ENCODE results near the gene GNB1. TPM values are rescaled to one million over a fixed set of nuclear protein-coding genes. Genes with fewer than 3 reads are reported as not detected.

GNB1 gene
- total RNA-seq, 2 experiments from 2014 or later = 396 to 403 TPM

DNA sequence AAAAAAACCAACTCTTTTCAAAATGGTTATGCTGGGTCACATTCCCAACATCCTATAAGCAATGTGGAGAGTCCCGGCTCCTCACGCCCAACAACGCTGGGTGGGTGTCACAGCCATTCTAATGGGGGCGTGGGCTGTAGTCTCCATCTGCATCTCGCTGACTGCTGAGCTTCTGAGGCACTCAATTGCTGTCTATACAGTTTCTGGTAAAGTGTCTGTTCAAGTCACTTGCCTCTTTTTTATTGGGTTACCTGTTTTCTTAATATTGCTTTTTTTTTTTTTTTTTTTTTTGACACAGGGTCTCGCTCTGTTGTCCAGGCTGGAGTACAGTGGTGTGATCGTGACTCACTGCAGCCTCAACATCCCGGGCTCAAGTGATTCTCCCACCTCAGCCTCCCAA, 54.8 kb downstream of the GNB1 start:
- Mint-ChIP-seq H3K9me3 (no peaks in the 10 kb centered on the region), H3K4me1 (ENCODE audit: low read depth) (peaks cover 23% of the 10 kb centered on the region), H3K27me3 (no peaks in the 10 kb centered on the region), H3K27ac (no peak overlapping the region), H3K4me3 (no peak overlapping the region), H3K36me3 (peaks cover 21% of the 10 kb centered on the region)
- DNase-seq = no peak
- POLR2A ChIA-PET = interaction anchor here (0.6 kb wide), 1 partner anchor 10 kb away, joined by 3 read pairs; no protein-coding TSS in a partner anchor
- intact Hi-C loops (cut with micrococcal nuclease) = no loop called here
- CTCF ChIA-PET = interaction anchor here (1.6 kb wide), 1 partner anchor 73 kb away, joined by 5 read pairs; no protein-coding TSS in a partner anchor

DNA sequence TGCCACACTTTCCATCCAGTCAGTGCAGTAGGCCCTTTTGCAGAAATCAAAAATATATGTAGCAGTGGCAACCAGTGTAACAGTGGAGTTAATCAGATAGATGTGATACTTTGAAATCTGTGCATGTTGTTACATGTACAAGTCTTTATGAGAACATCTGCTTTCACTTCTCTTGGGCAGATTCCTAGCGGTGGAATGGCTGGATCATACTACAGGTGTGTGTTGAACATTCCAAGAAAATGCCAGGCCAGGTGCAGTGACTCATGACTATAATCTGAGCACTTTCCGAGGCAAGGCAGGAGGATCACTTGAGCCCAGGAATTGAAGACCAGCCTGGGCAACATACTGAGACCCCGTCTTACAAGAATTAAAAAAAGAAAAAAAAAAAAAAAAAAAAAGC, 55.3 kb downstream of the GNB1 start:
- H3K36me3 Mint-ChIP-seq = peaks cover 22% of the 10 kb centered on the region
- no peaks in the 10 kb centered on the region for H3K27me3 Mint-ChIP-seq
- DNase-seq = no peak
- peak overlapping the region; percentile 38 for H3K27ac Mint-ChIP-seq
- ChIA-PET CTCF (no interaction called here), POLR2A (interaction anchor here (0.6 kb wide), 1 partner anchor 10 kb away, joined by 3 read pairs; no protein-coding TSS in a partner anchor)
- H3K9me3 Mint-ChIP-seq = no peaks in the 10 kb centered on the region
- peaks cover 23% of the 10 kb centered on the region for H3K4me1 Mint-ChIP-seq (ENCODE audit: low read depth)
- intact Hi-C loops (cut with micrococcal nuclease) = no loop called here
- no peak overlapping the region for H3K4me3 Mint-ChIP-seq

DNA sequence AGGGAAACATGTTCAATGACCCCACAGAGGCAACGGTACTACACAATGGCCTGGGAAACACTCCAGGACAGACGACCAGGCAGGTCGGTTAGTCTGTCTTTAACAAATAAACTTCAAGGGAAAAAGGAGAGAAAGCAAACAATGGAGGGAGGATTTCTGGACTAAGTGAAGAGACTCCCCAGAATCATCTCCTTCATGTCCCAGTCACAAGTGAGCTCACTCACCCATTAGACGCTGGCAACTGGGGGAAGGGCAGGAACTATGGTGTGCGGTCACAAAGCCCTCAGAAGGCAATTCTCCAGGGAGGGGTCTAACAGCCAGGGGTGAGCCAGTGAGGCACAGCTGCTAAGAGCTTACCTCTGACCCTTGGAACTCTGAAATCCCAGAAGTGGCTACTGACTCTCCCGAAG, 57.0 kb downstream of the GNB1 start:
- peak overlapping the region; percentile 34 for H3K27ac Mint-ChIP-seq

DNA sequence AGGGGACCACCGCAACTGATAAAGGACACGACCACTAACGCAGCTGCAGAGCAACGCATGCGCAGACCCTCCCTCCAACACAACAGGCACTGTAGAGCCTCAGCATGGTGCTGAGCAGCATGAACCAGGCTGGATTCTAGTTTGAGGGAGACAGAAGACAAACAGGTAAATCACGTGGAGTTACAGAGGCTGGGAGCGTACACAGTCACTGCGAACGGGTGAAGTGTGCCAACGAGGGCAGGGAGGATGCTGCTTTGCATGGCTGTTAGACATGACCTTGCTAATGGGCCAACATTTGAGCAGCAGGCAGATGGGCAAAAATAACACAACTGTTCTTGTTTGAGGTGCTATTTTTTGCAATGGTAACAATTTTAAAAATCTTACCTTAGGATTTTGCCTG, 57.4 kb downstream of the GNB1 start:
- Mint-ChIP-seq H3K9me3 (no peaks in the 10 kb centered on the region), H3K27me3 (no peaks in the 10 kb centered on the region), H3K27ac (peak overlapping the region; percentile 36), H3K4me1 (ENCODE audit: low read depth) (peaks cover 32% of the 10 kb centered on the region), H3K4me3 (no peak overlapping the region), H3K36me3 (peaks cover 23% of the 10 kb centered on the region)
- CTCF ChIA-PET = no interaction called here
- intact Hi-C loops (cut with micrococcal nuclease) = no loop called here
- POLR2A ChIA-PET = no interaction called here
- DNase-seq = no peak

More for the DNA sequence above, 57.0 kb downstream of the GNB1 start:
- intact Hi-C loops (cut with micrococcal nuclease) = no loop called here
- Mint-ChIP-seq H3K9me3 (no peaks in the 10 kb centered on the region), H3K4me1 (ENCODE audit: low read depth) (peaks cover 31% of the 10 kb centered on the region), H3K27me3 (no peaks in the 10 kb centered on the region), H3K4me3 (no peak overlapping the region), H3K36me3 (peaks cover 25% of the 10 kb centered on the region)
- ChIA-PET POLR2A (no interaction called here), CTCF (no interaction called here)
- DNase-seq = no peak

- H3K4me3 Mint-ChIP-seq = no peak overlapping the region
- peaks cover 38% of the 10 kb centered on the region for H3K4me1 Mint-ChIP-seq (ENCODE audit: low read depth)
- intact Hi-C loops (cut with micrococcal nuclease) = no loop called here
- ChIA-PET CTCF (interaction anchor here (1.3 kb wide), 1 partner anchor 74 kb away, joined by 3 read pairs; no protein-coding TSS in a partner anchor), POLR2A (no interaction called here)
- H3K36me3 Mint-ChIP-seq = peaks cover 23% of the 10 kb centered on the region
- peak overlapping the region; percentile 62 for H3K27ac Mint-ChIP-seq
- no peaks in the 10 kb centered on the region for H3K27me3 Mint-ChIP-seq
- DNase-seq = peak; percentile 23
- H3K9me3 Mint-ChIP-seq = no peaks in the 10 kb centered on the region
Measured at GRCh38 chr1:1832820-1833219, 58.1 kb downstream of the GNB1 start.

GRCh38 chr1:1832166-1832565, 58.7 kb downstream of the GNB1 start:
- DNase-seq = no peak
- intact Hi-C loops (cut with micrococcal nuclease) = no loop called here
- H3K27me3 Mint-ChIP-seq = no peaks in the 10 kb centered on the region
- CTCF ChIA-PET = interaction anchor here (1.3 kb wide), 1 partner anchor 74 kb away, joined by 3 read pairs; no protein-coding TSS in a partner anchor
- H3K4me1 Mint-ChIP-seq (ENCODE audit: low read depth) = peaks cover 44% of the 10 kb centered on the region
- no peak overlapping the region for H3K4me3 Mint-ChIP-seq
- peaks cover 23% of the 10 kb centered on the region for H3K36me3 Mint-ChIP-seq
- no peaks in the 10 kb centered on the region for H3K9me3 Mint-ChIP-seq
- POLR2A ChIA-PET = no interaction called here
- peak overlapping the region; percentile 39 for H3K27ac Mint-ChIP-seq

GRCh38 chr1:1827089-1827848, 63.6 kb downstream of the GNB1 start:
- Mint-ChIP-seq H3K27me3 (no peaks in the 10 kb centered on the region), H3K27ac (no peak overlapping the region), H3K36me3 (peaks cover 19% of the 10 kb centered on the region), H3K9me3 (no peaks in the 10 kb centered on the region), H3K4me1 (ENCODE audit: low read depth) (peaks cover 58% of the 10 kb centered on the region), H3K4me3 (no peak overlapping the region)
- no peak for DNase-seq
- CTCF ChIA-PET = interaction anchor here (0.7 to 2.0 kb wide), 2 partner anchors 64 to 79 kb away, joined by 3 to 5 read pairs; no protein-coding TSS in a partner anchor
- intact Hi-C loops (cut with micrococcal nuclease) = no loop called here
- POLR2A ChIA-PET = interaction anchor here (1.3 kb wide), 1 partner anchor 48 kb away, joined by 4 read pairs; no protein-coding TSS in a partner anchor

GRCh38 chr1:1826356-1827088, 64.4 kb downstream of the GNB1 start:
- peaks cover 58% of the 10 kb centered on the region for H3K4me1 Mint-ChIP-seq (ENCODE audit: low read depth)
- DNase-seq = no peak
- peaks cover 19% of the 10 kb centered on the region for H3K36me3 Mint-ChIP-seq
- H3K27me3 Mint-ChIP-seq = no peaks in the 10 kb centered on the region
- no peak overlapping the region for H3K4me3 Mint-ChIP-seq
- H3K9me3 Mint-ChIP-seq = no peaks in the 10 kb centered on the region
- ChIA-PET CTCF (interaction anchor here (2.0 kb wide), 1 partner anchor 79 kb away, joined by 5 read pairs; no protein-coding TSS in a partner anchor), POLR2A (interaction anchor here (0.6 to 1.3 kb wide), 2 partner anchors 9 to 47 kb away, joined by 3 to 4 read pairs; no protein-coding TSS in a partner anchor)
- intact Hi-C loops (cut with micrococcal nuclease) = no loop called here
- H3K27ac Mint-ChIP-seq = peak overlapping the region; percentile 51

- peak overlapping the region; percentile 92 for H3K27ac Mint-ChIP-seq
Measured at GRCh38 chr1:1825217-1825616, 65.7 kb downstream of the GNB1 start.

DNA sequence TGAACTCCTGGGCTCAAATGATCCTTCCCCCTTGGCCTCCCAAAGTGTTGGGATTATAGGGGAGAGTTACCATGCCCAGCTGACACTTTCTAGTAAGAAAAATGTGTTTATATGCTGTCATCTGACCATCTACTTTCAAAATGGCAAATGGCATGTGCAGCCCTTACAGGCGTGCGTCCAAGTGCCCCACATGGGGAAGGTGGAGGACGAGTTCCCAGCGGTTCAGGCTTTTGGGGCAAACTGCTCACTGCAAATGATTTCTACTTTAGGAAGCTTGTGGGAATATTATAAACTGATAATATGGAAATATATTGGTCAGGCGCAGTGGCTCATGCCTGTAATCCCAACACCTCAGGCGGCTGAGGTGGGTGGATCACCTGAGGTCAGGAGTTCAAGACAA, 71.1 kb downstream of the GNB1 start:
- DNase-seq = no peak
- CTCF ChIA-PET = interaction anchor here (0.8 to 1.6 kb wide), 4 partner anchors 55 to 89 kb away, joined by 3 to 6 read pairs (median 3); no protein-coding TSS in a partner anchor

More at GRCh38 chr1:1825217-1825616, 65.7 kb downstream of the GNB1 start:
- no peaks in the 10 kb centered on the region for H3K27me3 Mint-ChIP-seq
- ChIA-PET CTCF (interaction anchor here (1.0 kb wide), 1 partner anchor 84 kb away, joined by 3 read pairs; no protein-coding TSS in a partner anchor), POLR2A (no interaction called here)
- peaks cover 22% of the 10 kb centered on the region for H3K36me3 Mint-ChIP-seq
- H3K9me3 Mint-ChIP-seq = no peaks in the 10 kb centered on the region
- no peak overlapping the region for H3K4me3 Mint-ChIP-seq
- peak; percentile 31 for DNase-seq
- intact Hi-C loops (cut with micrococcal nuclease) = no loop called here
- H3K4me1 Mint-ChIP-seq (ENCODE audit: low read depth) = peaks cover 60% of the 10 kb centered on the region

GRCh38 chr1:1817221-1817620, 73.7 kb downstream of the GNB1 start:
- intact Hi-C loops (cut with micrococcal nuclease) = no loop called here
- H3K9me3 Mint-ChIP-seq = no peaks in the 10 kb centered on the region
- CTCF ChIA-PET = no interaction called here
- DNase-seq = no peak
- H3K27ac Mint-ChIP-seq = peak overlapping the region; percentile 34
- H3K4me1 Mint-ChIP-seq (ENCODE audit: low read depth) = peaks cover 4% of the 10 kb centered on the region
- no peak overlapping the region for H3K4me3 Mint-ChIP-seq
- peaks cover 30% of the 10 kb centered on the region for H3K36me3 Mint-ChIP-seq
- POLR2A ChIA-PET = no interaction called here
- no peaks in the 10 kb centered on the region for H3K27me3 Mint-ChIP-seq

More for the DNA sequence above, 71.1 kb downstream of the GNB1 start:
- H3K4me1 Mint-ChIP-seq (ENCODE audit: low read depth) = peaks cover 19% of the 10 kb centered on the region
- peaks cover 31% of the 10 kb centered on the region for H3K36me3 Mint-ChIP-seq
- H3K27ac Mint-ChIP-seq = no peak overlapping the region
- no peaks in the 10 kb centered on the region for H3K9me3 Mint-ChIP-seq
- POLR2A ChIA-PET = no interaction called here
- H3K27me3 Mint-ChIP-seq = no peaks in the 10 kb centered on the region
- H3K4me3 Mint-ChIP-seq = no peak overlapping the region
- intact Hi-C loops (cut with micrococcal nuclease) = loop anchor here (5.0 kb wide), 1 partner anchor 37 kb away; no protein-coding TSS in a partner anchor

DNA sequence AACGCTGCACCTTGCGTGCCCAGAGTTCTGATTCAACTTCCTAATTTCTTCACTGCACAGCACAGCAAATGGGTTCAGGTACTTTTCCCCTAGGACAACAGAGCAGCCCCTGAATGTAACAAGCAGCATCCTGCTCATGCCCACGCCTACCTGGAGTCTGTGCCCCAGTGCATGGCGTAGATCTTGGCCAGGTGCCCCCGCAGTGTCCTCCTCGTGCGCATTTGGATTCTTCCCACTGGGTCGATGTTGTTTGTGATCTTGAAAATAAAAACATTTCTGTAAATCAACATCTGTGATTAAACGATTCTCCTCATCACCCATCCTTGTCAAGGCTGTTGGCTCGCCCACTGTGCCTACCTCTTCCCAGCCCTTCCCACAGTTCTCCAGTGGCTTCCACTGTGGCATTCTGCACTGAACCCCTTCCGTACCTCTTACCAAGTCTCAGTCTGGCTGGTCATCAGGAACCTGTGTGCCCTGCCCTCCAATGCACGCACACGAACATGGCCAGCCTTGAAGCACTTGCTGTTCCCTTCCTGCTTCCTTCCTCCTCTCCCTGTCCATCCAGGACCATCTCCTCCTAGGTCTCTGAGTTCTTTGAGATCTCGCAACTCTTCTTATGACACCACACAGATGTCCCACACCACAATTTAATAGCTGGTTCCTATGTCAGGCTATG, 75.1 kb downstream of the GNB1 start:
- CTCF ChIA-PET = no interaction called here
- Mint-ChIP-seq H3K36me3 (peaks cover 26% of the 10 kb centered on the region), H3K27me3 (no peaks in the 10 kb centered on the region), H3K27ac (peak overlapping the region; percentile 7), H3K4me1 (ENCODE audit: low read depth) (peaks cover 2% of the 10 kb centered on the region), H3K9me3 (no peaks in the 10 kb centered on the region), H3K4me3 (no peak overlapping the region)
- DNase-seq = no peak
- POLR2A ChIA-PET = no interaction called here
- intact Hi-C loops (cut with micrococcal nuclease) = no loop called here

Data from activated CD4-positive, alpha-beta memory T cell treated with anti-CD3 and anti-CD28 coated beads for 36 hours (primary cell).